Hematopoietic multipotent progenitor cell treated with erythropoietin and hydrocortisone succinate and interleukin-3 and kit ligand, for 8 days (in vitro differentiated cells): ENCODE measurements around the gene COPS9.

Source experiments
- DNase-seq: peaks from one replicate; pipeline ENCODE4 v3.0.0-alpha.2; 2015

Gene COPS9

DNA sequence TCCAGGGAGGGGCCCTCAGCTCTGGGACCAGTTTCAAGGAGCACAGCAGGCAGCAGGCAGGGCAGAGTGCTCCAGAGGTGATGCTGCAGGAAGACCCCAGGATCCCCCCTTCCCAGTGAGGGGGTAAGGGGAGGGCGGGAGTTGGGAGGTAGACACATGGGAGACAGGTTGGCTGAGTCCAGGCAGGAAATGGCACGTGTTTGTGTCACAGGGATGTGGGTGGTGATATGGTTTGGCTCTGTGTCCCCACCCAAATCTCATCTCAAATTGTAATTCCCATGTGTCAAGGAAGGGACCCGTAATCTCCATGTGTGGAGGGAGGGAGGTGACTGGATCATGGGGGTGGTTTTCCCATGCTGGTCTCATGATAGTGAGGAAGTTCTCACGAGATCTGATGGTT is 29.6 kb upstream of the COPS9 start:
- DNase-seq: no peak

DNA sequence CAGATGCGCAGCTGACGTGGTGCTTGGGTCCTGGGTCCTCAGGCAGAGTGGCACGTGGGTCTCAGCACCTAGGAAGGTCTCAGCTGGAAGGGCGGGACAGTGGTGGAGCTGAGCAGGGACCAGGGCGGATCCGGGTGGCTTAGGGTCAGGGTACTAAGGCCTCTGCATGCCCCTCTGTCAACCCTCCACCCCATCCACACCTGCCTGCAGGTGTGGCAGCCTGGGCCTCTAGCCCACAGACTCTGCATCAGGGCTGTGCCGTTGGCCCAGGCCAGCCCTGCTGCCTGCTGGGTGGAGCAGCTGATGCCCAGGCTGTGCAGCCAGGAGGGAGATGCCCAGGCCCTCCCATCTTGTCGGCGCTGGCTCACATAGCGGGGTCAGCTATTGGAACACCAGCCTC is 28.9 kb upstream of the COPS9 start:
- no peak for DNase-seq

DNA sequence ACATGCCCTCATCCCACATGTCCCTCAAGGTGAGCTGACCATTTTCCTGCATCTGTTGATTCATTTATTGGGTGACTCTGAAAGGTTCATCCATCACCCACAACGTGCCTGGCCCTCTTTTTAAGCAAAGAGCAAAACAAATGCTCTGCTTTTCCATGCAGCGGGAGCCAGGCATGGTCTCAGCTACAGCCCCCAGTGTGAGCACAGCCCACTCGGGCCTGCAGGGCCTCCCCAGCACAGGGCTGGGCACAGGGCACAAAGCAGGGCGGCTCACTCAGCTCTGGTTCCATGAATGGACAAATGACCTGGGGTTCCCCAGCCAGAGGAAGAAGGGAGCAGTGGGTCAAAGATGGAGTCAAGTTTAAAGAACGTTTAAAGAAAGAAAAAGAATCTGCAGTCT is 28.5 kb upstream of the COPS9 start:
- no peak for DNase-seq

DNA sequence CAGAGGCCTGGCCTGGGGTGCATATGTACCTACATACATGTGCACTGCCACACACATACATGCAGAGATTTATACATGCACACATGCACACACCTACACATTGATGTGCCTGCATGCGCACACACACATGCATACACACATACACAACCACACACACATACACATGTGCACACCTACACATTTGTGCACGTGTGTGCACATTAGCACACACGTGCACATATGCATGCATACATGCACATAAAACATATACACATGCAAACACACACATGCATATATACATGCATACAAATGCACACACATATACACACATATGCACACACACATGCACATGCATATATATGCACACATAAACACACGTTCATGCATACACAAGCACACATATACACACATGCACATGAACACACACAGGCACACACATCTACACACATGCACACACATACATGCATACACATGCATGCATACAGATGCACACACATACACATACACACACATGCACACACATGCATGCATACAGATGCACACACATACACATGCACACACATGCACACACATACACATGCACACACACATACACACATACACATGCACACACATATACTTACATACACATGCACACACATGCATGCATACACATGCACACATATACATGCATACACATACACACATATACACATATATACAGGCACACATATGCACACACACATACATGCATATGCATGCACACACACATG is 27.9 kb upstream of the COPS9 start:
- DNase-seq: no peak

DNA sequence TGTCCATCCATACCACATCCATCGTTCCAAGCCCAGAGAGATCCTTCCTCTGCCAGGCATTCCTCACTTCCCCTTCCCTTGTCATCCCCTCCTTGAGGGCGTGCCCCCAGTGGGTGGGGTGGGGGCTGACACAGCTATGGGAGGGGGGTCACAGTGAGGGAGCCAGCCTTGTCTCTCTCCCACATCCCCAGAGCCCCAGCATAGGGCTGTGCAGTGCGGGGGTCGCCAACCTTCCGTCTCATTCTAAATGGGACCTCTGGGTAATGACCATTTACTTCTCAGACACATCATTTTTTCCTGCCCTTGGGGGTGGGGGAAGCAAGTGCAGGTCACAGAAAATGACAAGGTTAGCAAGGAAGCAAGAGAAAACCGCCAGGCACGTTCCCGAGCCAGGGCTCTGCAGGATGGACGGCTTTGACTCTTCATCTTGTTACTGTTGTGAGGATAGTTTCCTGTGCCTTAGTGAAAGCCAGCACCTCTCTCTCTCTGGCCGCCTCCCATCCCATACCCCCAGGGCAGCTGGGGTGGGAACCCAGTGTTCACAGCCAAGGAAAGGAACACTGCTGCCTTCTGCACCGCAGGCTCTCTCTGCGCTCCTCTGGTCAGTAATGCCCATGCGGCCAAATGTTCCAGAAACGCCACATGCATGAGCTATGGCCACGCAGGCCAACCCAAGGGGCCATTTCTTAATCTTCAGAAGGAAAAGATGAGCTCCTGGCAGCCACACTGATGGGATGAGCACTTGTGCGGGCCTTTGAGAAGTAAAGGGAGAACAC is 27.0 kb upstream of the COPS9 start:
- no peak for DNase-seq

DNA sequence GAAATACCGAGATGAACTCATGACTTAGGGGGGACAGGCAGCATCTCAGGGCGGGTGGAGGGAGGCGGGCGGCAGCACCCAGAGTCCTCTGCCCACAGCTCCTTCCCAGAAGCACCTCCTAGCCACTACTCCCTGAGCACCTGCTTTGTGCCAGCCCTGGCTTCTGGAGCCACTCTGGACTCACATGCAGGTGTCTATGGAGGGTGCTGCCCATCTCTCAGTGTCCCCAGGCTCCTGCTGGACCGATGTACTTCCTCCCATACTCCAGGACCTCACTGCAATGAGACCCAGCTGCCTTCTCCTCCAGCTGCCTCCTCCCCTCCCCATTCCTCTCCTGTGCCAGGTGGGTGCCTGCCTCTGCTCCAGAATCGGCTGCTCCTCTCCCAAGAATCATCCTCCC is 26.4 kb upstream of the COPS9 start:
- DNase-seq: no peak

DNA sequence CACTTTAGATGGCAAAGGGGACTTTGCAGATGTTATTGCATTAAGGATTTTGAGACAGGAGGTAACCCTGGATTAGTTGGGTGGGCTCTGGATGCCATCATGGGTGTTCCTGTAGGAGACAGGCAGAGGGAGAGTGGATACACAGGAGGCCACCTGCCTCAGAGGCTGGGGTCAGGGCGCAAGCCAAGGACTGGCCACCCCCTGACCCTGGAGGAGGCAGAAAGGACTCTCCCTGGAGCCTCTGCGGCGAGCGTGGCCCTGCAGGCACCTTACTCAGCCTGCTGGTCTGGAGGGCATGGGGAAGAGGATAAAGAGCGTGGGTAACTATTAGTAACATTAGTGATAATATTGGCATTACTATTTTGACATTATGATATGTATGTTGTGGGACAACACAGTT is 25.9 kb upstream of the COPS9 start:
- no peak for DNase-seq

DNA sequence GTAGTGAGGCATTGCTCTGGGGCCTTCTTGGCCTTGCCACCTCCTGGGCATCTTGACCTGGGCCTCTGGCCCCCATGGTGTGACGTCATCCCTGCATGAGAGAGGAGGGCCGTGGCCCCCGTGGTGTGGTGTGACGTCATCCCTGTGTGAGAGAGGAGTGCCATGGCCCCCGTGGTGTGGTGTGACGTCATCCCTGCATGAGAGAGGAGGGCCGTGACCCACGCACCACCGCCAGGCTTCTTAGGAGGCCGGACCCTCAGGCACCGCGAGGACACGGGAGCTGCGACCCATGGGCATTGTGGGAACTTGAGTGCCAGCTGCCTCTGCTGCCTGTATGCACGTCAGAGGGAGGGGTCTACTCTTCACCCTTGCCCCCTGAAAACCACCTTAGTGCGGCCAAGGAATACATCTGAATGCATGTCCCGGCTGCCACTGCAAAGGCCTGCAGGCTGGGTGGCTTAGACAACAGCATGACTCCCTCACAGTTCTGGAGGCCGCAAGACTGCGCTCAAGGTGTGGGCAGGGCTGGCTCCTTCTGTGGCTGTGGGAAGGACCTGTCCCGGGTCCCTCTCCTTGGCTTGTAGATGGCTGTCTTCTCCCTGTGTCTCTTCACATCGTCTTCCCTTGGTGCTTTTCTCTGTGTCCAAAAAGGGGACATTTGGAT is 25.1 kb upstream of the COPS9 start:
- DNase-seq: no peak

DNA sequence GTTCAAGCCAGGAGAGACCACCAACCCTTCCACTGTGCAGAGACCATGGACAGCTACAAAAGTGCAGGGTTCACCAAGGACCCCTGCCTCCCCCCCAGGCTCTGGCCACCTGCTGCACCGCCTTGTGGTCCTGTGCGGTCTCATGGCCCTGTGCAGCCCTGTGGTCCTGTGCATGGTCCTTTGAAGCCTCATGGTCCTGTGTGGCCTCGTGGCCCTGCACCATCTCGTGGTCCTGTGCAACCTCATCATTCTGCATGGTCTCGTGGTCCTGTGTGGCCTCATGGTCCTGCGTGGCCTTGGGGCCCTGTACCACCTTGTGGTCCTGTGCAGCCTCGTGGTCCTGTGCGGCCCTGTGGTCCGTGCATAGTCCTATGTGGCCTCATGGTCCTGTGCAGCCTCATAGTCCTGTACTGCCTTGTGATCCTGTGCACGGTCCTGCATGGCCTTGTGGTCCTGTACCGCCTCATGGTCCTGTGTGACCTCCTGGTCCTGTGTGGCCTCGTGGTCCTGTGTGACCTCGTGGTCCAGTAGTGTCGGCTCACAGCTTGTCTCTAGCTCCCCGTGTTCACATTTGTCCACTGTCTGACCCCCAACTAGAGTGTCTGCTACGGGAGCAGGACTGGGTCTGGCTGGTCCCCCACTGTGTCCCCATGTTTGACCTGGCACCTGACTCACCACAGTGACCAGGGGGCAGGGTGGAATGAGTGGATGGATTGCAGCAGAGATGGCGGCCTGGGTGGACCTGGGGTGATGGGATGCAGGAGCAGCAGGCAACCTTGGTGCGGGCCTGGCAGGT is 24.4 kb upstream of the COPS9 start:
- DNase-seq: no peak

DNA sequence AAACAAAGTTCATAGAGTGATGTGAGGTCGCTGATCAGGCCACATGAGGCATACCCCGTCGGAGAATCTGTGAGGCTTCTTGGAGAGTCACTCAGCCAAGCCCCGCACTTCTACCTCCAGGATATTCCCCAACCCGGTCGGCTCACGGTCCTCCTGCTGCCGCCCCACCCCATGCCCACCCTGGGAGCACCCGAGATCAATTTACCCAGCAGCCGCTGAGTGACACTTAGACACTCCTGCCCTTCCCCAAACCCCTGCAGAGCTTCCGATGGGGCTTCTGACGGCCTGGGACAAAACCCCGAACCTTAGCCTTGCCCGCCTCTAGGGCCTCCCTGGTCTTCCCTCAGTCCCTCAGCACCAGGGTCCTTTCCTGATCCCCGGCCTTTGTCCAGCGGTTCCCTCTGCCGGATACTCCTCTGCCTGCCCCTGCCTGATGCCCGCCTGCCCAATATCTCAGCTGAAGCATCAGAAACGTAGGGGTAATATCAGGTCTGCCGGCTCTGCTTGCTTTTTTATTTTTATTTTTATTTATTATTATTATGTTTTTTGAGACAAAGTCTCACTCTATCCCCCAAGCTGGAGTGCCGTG is 23.2 kb upstream of the COPS9 start:
- DNase-seq: no peak

DNA sequence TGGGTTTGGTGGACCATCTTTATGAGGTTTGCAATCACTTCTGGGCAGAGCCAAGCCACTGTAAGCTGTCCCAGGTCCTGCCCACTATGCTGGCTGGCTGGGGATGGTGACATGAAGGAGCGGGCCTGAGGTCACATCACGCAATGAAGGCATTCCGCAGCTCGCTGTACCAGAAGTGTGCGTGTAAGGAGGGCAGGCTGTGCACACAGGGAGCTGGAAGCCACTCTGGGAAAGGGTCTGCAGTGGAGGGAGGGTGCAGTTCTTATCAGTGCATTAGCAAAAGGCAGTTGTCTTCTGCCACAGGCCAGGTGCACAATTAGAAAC is 21.0 kb upstream of the COPS9 start:
- no peak for DNase-seq

DNA sequence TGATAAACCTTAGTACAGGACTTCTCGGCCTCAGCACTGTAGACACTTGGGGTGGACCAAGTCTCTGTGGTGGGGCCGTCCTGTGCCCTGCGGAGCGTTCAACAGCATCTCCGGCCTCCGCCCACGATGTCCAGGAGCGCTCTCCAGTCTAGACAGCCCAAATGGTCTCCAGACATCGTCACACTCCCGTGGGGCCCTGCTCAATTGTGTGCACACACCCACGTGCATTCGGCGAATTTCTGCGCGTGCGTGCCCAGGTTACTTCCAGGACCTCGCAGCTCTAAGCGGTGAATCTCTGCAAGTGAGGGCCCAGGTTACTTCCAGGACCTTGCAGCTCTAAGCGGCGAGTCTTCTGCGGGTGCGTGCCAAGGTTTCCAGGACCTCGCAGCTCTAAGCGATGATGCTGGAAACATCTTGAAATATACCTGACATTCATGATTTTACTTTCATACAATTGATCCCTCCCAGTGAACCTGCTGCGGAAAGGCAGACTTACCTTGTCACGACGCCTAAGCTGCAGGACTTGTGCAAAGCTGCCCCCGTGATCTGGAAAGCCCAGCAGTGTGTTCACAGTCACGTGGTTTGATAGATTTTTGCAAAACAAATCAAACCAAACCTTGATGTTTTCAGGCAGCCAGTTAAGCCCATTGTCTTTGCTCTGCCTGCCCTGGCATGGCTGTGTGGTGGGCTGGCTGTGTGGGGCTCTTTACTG is 20.5 kb upstream of the COPS9 start:
- no peak for DNase-seq

DNA sequence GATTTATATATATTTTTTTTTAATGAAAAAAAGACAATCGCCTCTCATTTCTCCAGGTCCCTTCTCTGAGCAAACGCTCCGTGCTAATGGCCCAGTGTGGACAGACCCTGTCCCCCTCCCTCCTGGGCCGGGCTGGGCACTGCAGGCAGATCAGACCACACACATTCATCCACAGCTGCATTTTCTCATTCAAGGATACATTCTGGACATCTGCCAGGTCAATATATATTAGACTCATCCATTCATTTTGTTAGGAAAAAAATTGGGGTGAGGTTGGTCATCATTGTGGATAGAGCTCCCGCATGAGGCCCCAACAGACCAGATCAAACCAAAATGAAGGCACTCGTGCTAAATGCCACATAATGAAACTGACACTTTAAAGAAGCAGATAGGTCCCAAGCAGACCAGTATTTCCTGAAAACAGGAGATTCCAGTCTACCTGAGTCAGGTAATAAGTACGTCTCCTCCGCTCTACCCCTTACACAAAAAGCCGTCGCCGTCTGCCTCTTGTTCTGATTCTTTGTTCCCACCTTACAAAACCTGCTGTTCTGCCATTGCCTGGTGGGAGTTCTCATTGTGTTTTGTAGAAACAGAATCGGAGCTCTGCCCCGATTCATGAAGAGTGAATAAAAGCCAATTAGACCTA is 19.8 kb upstream of the COPS9 start:
- no peak for DNase-seq

DNA sequence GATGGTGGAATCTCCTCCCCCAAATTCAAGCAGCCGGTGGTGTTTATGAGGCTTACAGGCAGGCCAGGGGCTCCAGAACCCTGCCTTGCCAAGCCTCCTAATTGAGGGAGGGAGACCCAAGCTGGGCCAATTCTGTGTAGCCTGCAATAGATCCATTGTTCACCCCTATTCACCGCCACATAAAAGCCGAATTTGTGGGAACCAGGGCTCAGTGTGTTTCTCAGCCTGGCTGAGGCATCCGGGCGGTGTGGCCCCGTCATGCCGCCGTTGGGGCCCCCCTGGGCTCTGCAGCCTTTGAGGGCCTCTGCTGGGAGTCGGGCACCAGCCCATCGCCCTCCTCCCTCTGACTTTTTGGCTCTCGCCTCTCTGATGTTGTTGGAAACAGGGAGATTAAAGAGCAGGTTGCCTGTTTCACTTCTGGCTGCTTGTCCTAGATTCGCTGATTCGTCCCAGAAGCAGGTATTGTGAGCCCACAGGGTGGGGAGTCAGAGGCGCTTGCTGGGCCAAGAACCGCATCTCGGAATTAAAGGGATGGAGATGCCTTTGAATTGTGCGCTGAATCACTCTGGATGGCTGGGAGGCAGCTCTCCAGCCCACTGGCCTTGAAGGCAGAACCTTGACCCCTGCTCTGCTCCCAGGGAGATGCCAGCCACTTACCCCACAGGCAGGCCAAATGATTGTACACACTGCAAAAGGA is 19.1 kb upstream of the COPS9 start:
- no peak for DNase-seq

DNA sequence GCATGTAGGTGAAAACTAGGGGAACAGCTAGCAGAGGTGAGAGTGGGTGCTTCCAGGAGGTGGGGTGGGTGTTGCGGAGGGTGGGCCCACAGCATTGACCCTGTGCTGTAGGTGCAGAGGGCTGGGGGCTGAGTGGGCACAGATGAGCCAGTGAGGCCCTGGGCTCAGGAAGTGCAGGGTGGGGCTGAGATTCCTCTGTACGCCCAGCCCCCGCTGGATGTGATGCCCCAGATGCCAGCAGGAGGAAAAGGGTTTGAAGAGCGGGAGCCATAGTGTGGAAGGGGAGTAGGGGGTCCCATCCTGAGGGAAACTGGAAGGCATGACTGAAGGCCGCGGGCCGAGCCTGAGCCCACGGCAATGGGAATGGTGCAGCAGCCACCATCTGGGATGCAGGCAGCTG is 18.5 kb upstream of the COPS9 start:
- no peak for DNase-seq

DNA sequence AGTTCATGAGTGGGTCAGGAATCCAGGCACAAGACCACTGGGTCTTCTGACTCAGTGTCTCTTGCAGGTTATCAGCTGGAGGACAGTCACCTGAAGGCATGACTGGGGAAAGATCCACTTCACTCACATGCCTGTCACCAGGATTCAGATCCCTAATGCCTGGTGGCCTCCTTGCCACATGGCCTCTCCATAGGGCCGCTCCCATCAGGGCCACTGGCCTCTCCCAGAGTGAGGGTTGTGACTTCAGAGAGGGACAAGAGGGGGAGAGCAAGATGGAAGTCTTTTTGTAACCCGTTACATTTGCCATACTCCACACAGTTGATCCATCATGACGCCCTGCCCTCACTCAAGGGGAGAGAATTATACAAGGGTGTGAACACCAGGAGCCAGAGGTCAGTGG is 17.3 kb upstream of the COPS9 start:
- DNase-seq: no peak

DNA sequence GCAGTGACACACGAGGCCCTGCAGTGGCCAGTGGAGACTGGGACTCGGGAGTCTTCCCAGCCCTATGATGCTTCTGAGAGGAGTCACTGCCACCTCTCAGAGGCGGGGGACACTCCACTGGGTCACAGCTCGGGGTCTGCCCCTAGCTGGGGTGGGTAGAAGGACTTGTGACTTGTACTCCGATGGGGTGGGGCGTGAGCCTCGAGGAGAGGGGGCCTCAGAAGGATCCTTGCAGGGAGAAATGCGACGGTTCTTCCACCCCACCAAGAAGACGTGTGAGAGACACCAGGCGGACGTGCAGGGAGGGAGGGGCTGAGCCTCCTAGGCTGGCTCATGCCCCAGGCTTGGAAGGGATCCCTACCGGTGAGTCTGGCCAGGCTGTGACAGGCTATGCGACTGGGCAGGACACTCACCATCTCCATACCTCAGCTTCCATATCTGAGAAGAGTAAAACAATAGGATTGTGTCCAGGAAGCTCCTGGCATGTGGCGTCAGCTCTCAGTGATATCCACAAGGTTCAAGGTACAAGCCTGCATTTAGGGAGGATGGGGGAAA is 15.4 kb upstream of the COPS9 start:
- no peak for DNase-seq

DNA sequence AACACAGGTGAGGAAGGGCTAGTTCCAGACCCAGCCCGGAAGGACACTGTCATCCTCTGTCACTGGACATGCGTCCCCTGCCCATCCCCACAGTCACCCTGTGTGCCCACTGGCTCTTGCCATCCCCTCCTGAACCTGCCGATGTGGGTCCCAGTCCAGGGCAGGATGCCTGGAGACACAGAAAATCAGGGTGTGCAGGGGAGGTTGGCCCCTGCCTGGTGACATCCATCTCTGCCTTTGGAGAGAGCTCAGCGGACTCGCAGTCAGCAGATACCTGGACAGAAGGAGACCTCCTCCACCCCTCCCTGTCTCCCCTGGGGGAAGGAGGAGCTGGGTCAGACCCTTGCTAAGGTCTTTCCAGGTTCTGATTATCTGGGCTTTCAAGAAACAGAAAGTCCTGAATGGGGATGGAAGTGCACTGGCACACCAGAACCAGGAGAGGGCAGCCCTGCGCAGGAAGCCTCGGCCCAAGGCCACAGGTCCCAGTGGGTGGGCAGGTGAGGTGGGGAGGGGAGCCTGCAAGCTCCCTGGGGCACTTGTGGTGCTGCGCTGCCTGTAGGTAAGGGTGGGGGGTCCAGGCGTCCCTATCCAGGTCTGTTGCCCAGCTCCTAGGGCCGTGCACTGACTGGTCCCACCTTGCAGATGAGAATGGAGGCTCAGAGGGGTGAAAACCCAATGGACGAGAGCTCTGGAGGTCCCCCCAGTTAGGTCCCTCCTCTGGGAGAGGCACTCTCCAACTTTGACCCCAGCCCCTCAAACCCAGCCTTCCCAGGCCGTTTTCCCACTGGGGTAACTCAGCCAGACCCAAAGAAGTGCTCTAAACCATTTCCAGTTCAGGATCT is 14.1 kb upstream of the COPS9 start:
- peak; percentile 15 for DNase-seq

DNA sequence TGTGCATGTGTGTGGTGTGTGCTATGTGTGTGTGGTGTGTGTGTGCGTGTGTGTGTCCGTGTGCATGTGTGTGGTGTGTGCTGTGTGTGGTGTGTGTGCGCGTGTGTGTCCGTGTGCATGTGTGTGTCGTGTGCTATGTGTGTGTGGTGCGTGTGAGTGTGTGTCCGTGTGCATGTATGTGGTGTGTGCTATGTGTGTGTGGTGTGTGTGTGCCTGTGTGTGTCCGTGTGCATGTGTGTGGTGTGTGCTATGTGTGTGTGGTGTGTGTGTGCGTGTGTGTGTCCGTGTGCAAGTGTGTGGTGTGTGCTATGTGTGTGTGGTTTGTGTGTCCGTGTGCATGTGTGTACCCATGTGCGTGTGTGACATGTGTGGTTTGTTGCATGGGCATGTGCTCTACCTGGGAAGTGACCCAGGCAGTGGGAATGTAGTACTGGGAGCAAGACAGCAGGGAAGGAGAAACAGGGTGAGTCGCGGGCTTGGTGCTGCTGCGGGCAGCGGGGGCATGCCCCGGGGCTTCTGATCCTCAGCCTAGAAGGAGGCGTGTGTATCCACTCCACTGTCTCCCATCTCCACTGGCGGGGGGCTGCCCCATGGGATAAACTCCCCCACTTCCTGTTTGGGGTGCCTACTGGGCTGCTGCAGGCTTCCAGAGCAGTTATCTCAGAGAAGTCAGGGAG is 11.9 kb upstream of the COPS9 start:
- no peak for DNase-seq
